OCI-LY7 (cell line): ENCODE measurements around the gene PLCXD3. TPM values are rescaled to one million over a fixed set of nuclear protein-coding genes. Genes with fewer than 3 reads are reported as not detected.

Experiments used
- BruUV-seq: library from RNA; stranded (reverse); fragments of 400-500 nt; replicated peaks from 2 replicates; lab custom pipeline; 2021; lab: Mats Ljungman, UMichigan
- CTCF ChIA-PET: fragments of 300-600 bp; sonication (Branson Sonifier 250); formaldehyde crosslinking; loops from one replicate; lab custom pipeline; 2022; ENCODE audit warnings: antibody characterized with exemption; ENCODE audit not compliant: unreplicated experiment; lab: Charles Lee
- POLR2A ChIA-PET: fragments of 300-600 bp; sonication (Branson Sonifier 250); formaldehyde crosslinking; loops from one replicate; lab custom pipeline; 2022; ENCODE audit warnings: antibody characterized with exemption; lab: Charles Lee
- DNase-seq: peaks from one replicate; pipeline ENCODE4 v3.0.0-alpha.2; 2015; ENCODE audit warnings: low spot score
- H2AFZ ChIP-seq: fragments of 200-600 bp; sonication (generic), shearing (Covaris generic); 2 replicates; pipeline ENCODE4 v1.6.1; 2014; ENCODE audit warnings: mild to moderate bottlenecking, antibody characterized with exemption, low read length, moderate library complexity
- H3K27ac ChIP-seq: fragments of 200-600 bp; sonication (generic); 2 replicates; pipeline ENCODE4 v1.5.1; 2014; ENCODE audit warnings: mixed run types, low read depth, mild to moderate bottlenecking, moderate library complexity, low read length, inconsistent platforms; ENCODE audit not compliant: poor library complexity, severe bottlenecking
- H3K36me3 ChIP-seq: fragments of 200-600 bp; sonication (generic); 2 replicates; pipeline ENCODE4 v1.6.1; 2014; ENCODE audit warnings: mild to moderate bottlenecking, antibody characterized with exemption, low read length, moderate library complexity, mixed read lengths; ENCODE audit not compliant: insufficient read depth
- H3K4me1 ChIP-seq: fragments of 200-600 bp; sonication (generic); 2 replicates; pipeline ENCODE4 v1.5.1; 2014; ENCODE audit warnings: mild to moderate bottlenecking, low read length; ENCODE audit not compliant: insufficient read depth, poor library complexity, severe bottlenecking
- H3K4me2 ChIP-seq: fragments of 200-600 bp; sonication (generic); 2 replicates; pipeline ENCODE4 v1.6.1; 2014; ENCODE audit warnings: mild to moderate bottlenecking, low read length
- H3K4me3 ChIP-seq: fragments of 200-600 bp; sonication (generic); 2 replicates; pipeline ENCODE4 v1.5.1; 2014; ENCODE audit warnings: mild to moderate bottlenecking, low read depth, low read length; ENCODE audit not compliant: poor library complexity, severe bottlenecking
- H3K79me2 ChIP-seq: fragments of 200-600 bp; sonication (generic); 2 replicates; pipeline ENCODE4 v1.6.1; 2016; ENCODE audit warnings: low read depth, mild to moderate bottlenecking, low read length, moderate library complexity, mixed read lengths; ENCODE audit not compliant: insufficient read depth
- H3K9me2 ChIP-seq: fragments of 200-600 bp; sonication (generic); 2 replicates; pipeline ENCODE4 v1.6.1; 2016; ENCODE audit warnings: mild to moderate bottlenecking, low read length, mixed read lengths; ENCODE audit not compliant: insufficient read depth
- H3K9me3 ChIP-seq: fragments of 200-600 bp; sonication (generic); 2 replicates; pipeline ENCODE4 v1.6.1; 2014; ENCODE audit warnings: mild to moderate bottlenecking, mixed run types, low read length, mixed read lengths
- H4K20me1 ChIP-seq: fragments of 200-600 bp; sonication (generic); 2 replicates; pipeline ENCODE4 v1.6.1; 2014; ENCODE audit warnings: mild to moderate bottlenecking, antibody characterized with exemption, low read length, moderate library complexity, mixed read lengths; ENCODE audit not compliant: insufficient read depth
- CTCF ChIP-seq: fragments of 200-600 bp; sonication (generic); conservative IDR thresholded peaks from 2 replicates; pipeline ENCODE4 v1.5.1; 2014; ENCODE audit warnings: mild to moderate bottlenecking, antibody characterized with exemption, low read length, moderate library complexity, mixed read lengths
- EZH2phosphoT487 ChIP-seq: fragments of 200-600 bp; sonication (generic); IDR thresholded peaks from 2 replicates; pipeline ENCODE4 v1.6.1; 2018; ENCODE audit warnings: low read depth, borderline replicate concordance, mild to moderate bottlenecking, mixed run types, antibody characterized with exemption, low read length, moderate library complexity, mixed read lengths
- intact Hi-C: fragments of 100-400 bp; cut with micrococcal nuclease; formaldehyde crosslinking; loops from one replicate; pipeline ENCODE4 v1.10.0; 2022; ENCODE audit not compliant: unreplicated experiment
- total RNA-seq, 2 experiments: library from RNA; depleted of rRNA in 1 of 2; stranded (reverse); fragments of >200 nt in 1 of 2; shearing (Covaris generic) in 1 of 2; gene quantifications; 2 replicates each; pipeline ENCODE4 v1.2.3, GENCODE V29; 2014 to 2022

Gene PLCXD3
- total RNA-seq, 2 experiments from 2014 or later, result not detected

DNA sequence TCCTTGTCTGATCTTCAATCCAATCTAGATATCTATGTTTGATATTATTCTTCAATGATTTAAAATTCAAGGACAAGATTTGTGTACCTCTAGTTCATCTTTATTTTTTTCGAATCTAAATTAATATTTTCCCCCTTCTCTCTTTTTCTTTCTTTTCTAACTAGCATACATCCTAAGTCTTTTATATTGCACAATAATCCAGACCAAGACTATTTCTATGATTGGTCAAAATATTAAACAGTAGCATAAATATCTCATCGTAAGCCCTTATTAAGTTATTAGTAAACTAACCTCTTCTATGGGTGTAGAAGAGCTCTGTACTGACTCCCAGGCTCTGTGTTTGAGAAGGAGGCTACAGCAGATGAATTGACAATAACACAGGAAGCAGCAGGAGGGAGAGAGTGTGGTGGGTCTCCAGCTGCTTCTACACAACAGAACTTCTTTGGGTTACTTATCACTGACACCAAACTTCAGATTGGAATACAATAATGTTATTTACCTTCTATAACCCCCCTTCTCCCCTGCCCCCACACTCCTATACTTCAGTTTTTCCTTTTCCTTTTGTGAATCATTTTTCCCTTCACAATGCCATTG, 11.9 kb upstream of the PLCXD3 start:
- no peaks in the 10 kb centered on the region for H3K79me2 ChIP-seq
- H3K9me3 ChIP-seq, result no peaks in the 10 kb centered on the region
- no peaks in the 10 kb centered on the region for H3K9me2 ChIP-seq
- no peak overlapping the region for H3K4me2 ChIP-seq
- no peak for TF ChIP-seq CTCF
- TF ChIP-seq EZH2phosphoT487, result no peak
- BruUV-seq, result no TSS peak
- H3K4me1 ChIP-seq, result no peaks in the 10 kb centered on the region
- 0 out of 2 replicates have a peak, but pooled peaks cover 4% of the 10 kb centered on the region for H4K20me1 ChIP-seq
- no peaks in the 10 kb centered on the region for H3K36me3 ChIP-seq
- CTCF ChIA-PET, result no interaction called here
- POLR2A ChIA-PET, result no interaction called here
- H3K4me3 ChIP-seq, result no peak overlapping the region
- no peak overlapping the region for H2AFZ ChIP-seq
- no peak overlapping the region for H3K27ac ChIP-seq
- no peak for DNase-seq
- intact Hi-C loops, result no loop called here

DNA sequence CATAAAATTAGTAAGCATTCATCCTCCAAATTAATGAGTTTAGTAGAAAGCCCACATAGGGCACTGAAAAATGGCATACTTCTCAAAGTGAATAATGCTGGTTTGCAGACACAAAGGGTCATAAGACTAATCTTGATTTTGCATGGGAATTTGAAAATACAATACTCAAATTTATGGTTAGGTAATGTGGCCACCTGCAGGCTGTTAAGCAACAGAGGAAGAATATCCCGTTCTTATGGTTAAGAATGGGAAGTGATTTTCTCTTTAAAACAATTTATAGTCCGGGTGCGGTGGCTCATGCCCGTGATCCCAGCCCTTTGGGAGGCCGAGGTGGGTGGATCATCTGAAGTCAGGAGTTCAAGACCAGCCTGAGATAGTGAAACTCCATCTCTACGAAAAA, 9.4 kb upstream of the PLCXD3 start:
- no peaks in the 10 kb centered on the region for H3K9me3 ChIP-seq

More for the DNA sequence above, 9.4 kb upstream of the PLCXD3 start:
- CTCF ChIA-PET, result no interaction called here
- H3K4me3 ChIP-seq, result no peak overlapping the region
- H3K79me2 ChIP-seq, result no peaks in the 10 kb centered on the region
- POLR2A ChIA-PET, result no interaction called here
- no peaks in the 10 kb centered on the region for H3K4me1 ChIP-seq
- DNase-seq, result no peak
- no peak for TF ChIP-seq EZH2phosphoT487
- TF ChIP-seq CTCF, result no peak
- H4K20me1 ChIP-seq, result 0 out of 2 replicates have a peak, but pooled peaks cover 4% of the 10 kb centered on the region
- no peak overlapping the region for H2AFZ ChIP-seq
- intact Hi-C loops, result no loop called here
- H3K9me2 ChIP-seq, result no peaks in the 10 kb centered on the region
- H3K4me2 ChIP-seq, result no peak overlapping the region
- BruUV-seq, result no TSS peak
- no peaks in the 10 kb centered on the region for H3K36me3 ChIP-seq
- H3K27ac ChIP-seq, result no peak overlapping the region
